ENCODE measurements around the gene KLHL33.

KLHL33 gene

DNA sequence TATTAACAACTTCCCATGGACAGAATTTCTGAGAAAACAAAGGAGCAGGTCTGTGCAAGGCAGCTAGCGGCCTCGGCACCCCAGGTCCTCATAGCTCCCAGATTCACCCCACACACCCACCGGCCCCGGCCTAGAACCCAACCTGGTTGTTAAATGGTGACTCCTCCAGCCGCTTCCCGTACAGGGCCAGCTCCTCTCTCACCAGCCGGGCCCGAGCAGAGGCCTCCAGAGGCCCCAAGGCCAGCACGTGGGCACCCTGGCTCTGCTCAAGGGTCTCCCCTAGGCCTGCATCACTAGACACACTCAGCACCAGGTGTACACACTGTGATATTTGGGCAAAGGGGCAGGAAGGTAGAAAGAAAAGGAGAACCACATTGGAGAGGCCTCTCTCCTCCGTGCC lies 52.9 kb downstream of the KLHL33 start:
- H3K4me3 ChIP-seq (ENCODE audit: low read length), result no peak overlapping the region
- DNase-seq (ENCODE audit: low read depth), result no peak
- TF ChIP-seq, protein P1, sequence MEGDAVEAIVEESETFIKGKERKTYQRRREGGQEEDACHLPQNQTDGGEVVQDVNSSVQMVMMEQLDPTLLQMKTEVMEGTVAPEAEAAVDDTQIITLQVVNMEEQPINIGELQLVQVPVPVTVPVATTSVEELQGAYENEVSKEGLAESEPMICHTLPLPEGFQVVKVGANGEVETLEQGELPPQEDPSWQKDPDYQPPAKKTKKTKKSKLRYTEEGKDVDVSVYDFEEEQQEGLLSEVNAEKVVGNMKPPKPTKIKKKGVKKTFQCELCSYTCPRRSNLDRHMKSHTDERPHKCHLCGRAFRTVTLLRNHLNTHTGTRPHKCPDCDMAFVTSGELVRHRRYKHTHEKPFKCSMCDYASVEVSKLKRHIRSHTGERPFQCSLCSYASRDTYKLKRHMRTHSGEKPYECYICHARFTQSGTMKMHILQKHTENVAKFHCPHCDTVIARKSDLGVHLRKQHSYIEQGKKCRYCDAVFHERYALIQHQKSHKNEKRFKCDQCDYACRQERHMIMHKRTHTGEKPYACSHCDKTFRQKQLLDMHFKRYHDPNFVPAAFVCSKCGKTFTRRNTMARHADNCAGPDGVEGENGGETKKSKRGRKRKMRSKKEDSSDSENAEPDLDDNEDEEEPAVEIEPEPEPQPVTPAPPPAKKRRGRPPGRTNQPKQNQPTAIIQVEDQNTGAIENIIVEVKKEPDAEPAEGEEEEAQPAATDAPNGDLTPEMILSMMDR (conservative IDR thresholded peaks at IDR 0.05; ENCODE audit: low read length), result no peak

DNA sequence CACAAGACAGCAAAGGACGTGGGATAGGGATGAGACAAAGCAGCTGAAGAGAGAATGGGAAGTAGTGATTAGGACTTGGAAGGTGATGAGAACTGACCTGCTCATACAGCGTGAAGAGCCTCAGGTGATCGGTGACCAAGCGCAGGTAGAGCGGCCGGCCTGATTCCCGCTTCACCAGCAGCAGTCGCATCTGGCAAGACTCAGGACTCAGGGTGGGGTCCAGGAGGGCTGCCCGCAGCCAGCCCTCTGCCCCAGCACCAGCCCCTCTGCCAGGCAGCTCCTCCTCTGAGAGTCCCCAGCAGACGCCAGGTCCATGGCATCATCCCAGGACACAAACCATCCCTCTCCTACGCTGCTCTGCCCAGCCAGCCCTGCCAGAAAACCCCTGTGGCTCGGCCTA lies 53.4 kb downstream of the KLHL33 start:
- TF ChIP-seq, protein P1 (conservative IDR thresholded peaks at IDR 0.05; ENCODE audit: low read length), result no peak
- no peak for DNase-seq (ENCODE audit: low read depth)
- no peak overlapping the region for H3K4me3 ChIP-seq (ENCODE audit: low read length)

- TF ChIP-seq, protein P1 (conservative IDR thresholded peaks at IDR 0.05; ENCODE audit: low read length), result no peak
- DNase-seq (ENCODE audit: low read depth), result no peak
- no peak overlapping the region for H3K4me3 ChIP-seq (ENCODE audit: low read length)
Observed at GRCh38 chr14:20381341-20381740, 54.6 kb downstream of the KLHL33 start.

DNA sequence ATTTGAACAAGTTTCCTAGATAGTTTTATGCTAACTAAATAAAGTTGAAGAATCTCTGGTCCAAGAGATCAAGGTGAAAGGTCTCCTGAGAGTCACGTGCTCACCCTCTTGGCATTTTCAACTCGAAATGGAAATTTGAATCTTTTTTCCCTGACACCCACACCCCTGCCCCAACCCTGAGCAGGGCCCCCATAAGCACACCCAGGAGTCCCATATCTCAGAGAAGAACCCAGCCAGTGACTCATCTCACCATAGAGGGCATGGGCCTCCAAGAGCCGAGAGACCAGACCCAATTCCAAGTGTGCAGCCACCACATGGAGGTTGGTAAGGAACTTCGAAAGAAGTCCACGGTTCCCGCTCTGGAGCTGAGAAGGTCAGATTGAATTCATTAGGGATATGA lies 55.3 kb downstream of the KLHL33 start:
- DNase-seq (ENCODE audit: low read depth), result no peak
- TF ChIP-seq, protein P1 (conservative IDR thresholded peaks at IDR 0.05; ENCODE audit: low read length), result no peak
- H3K4me3 ChIP-seq (ENCODE audit: low read length), result no peak overlapping the region

GRCh38 chr14:20379743-20380142 lies 56.2 kb downstream of the KLHL33 start:
- no peak for DNase-seq (ENCODE audit: low read depth)
- H3K4me3 ChIP-seq (ENCODE audit: low read length), result no peak overlapping the region
- TF ChIP-seq, protein P1 (conservative IDR thresholded peaks at IDR 0.05; ENCODE audit: low read length), result no peak

GRCh38 chr14:20377171-20377570 lies 58.8 kb downstream of the KLHL33 start:
- TF ChIP-seq, protein P1 (conservative IDR thresholded peaks at IDR 0.05; ENCODE audit: low read length), result no peak
- no peak for DNase-seq (ENCODE audit: low read depth)
- H3K4me3 ChIP-seq (ENCODE audit: low read length), result no peak overlapping the region

GRCh38 chr14:20376071-20376588 lies 59.8 kb downstream of the KLHL33 start:
- TF ChIP-seq, protein P1 (conservative IDR thresholded peaks at IDR 0.05; ENCODE audit: low read length), result no peak
- DNase-seq (ENCODE audit: low read depth), result no peak
- H3K4me3 ChIP-seq (ENCODE audit: low read length), result no peak overlapping the region

Data from AG10803 (cell line).